Parathyroid adenoma (tissue), 2 donors: Measurements from ENCODE around the gene KRT24.

Source experiments
- H2AFZ ChIP-seq: fragments of 300-600 bp; sonication (generic); one replicate; pipeline ENCODE4 v1.7.0; 2017; ENCODE audit warnings: antibody characterized with exemption, mild to moderate bottlenecking
- H3K27ac ChIP-seq: fragments of 300-600 bp; sonication (generic); one replicate; pipeline ENCODE4 v1.7.0; 2017
- H3K27me3 ChIP-seq: fragments of 300-600 bp; sonication (generic); one replicate; pipeline ENCODE4 v1.7.0; 2017; ENCODE audit warnings: low read length; ENCODE audit not compliant: control insufficient read depth, insufficient read depth
- H3K36me3 ChIP-seq: fragments of 300-600 bp; sonication (generic); one replicate; pipeline ENCODE4 v1.7.0; 2017; ENCODE audit warnings: low read length; ENCODE audit not compliant: control insufficient read depth, insufficient read depth
- H3K4me1 ChIP-seq: fragments of 300-600 bp; sonication (generic); one replicate; pipeline ENCODE4 v1.7.0; 2017; ENCODE audit warnings: control low read depth
- H3K4me2 ChIP-seq: fragments of 300-600 bp; sonication (generic); one replicate; pipeline ENCODE4 v1.7.0; 2017; ENCODE audit warnings: low read length
- H3K4me3 ChIP-seq: fragments of 300-600 bp; sonication (generic); one replicate; pipeline ENCODE4 v1.7.0; 2017; ENCODE audit warnings: low read depth, low read length
- H3K79me2 ChIP-seq: fragments of 300-600 bp; sonication (generic); one replicate; pipeline ENCODE4 v1.7.0; 2017; ENCODE audit warnings: control low read depth
- H3K9ac ChIP-seq: fragments of 300-600 bp; sonication (generic); one replicate; pipeline ENCODE4 v1.7.0; 2017; ENCODE audit warnings: mild to moderate bottlenecking
- H3K9me3 ChIP-seq: fragments of 300-600 bp; sonication (generic); one replicate; pipeline ENCODE4 v1.7.0; 2017; ENCODE audit warnings: low read length; ENCODE audit not compliant: control insufficient read depth
- TF ChIP-seq, protein P1 (sequence below): fragments of 300-600 bp; sonication (generic); IDR thresholded peaks from one replicate; pipeline ENCODE4 v1.7.0; 2017; ENCODE audit warnings: antibody characterized with exemption, mild to moderate bottlenecking
- donor health status: primary hyperparathyroidism.

Gene KRT24

DNA sequence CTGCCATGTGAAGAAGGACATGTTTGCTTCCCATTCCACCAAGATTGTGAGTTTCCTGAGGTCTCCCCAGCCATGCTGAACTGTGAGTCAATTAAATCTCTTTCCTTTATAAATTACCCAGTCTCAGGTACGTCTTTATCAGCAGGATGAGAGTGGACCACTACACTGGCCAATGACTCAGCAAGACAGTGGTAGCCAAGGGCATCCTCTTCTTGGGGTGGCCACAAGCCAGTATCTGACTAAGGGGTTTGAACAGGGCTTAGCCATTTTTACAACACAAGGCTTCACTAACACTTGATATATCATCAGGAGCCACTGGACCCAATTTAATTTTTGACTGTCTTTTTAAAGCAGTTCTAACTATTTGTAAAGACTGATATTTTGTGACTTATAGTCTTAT, 21.1 kb upstream of the KRT24 start:
- TF ChIP-seq, protein P1, sequence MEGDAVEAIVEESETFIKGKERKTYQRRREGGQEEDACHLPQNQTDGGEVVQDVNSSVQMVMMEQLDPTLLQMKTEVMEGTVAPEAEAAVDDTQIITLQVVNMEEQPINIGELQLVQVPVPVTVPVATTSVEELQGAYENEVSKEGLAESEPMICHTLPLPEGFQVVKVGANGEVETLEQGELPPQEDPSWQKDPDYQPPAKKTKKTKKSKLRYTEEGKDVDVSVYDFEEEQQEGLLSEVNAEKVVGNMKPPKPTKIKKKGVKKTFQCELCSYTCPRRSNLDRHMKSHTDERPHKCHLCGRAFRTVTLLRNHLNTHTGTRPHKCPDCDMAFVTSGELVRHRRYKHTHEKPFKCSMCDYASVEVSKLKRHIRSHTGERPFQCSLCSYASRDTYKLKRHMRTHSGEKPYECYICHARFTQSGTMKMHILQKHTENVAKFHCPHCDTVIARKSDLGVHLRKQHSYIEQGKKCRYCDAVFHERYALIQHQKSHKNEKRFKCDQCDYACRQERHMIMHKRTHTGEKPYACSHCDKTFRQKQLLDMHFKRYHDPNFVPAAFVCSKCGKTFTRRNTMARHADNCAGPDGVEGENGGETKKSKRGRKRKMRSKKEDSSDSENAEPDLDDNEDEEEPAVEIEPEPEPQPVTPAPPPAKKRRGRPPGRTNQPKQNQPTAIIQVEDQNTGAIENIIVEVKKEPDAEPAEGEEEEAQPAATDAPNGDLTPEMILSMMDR, result no peak
- Histone ChIP-seq H3K4me1 (no peaks in the 10 kb centered on the region), H3K4me2 (no peak overlapping the region), H3K9me3 (no peaks in the 10 kb centered on the region), H2AFZ (no peak overlapping the region), H3K4me3 (no peak overlapping the region), H3K9ac (no peak overlapping the region), H3K27me3 (no peaks in the 10 kb centered on the region), H3K36me3 (no peaks in the 10 kb centered on the region), H3K27ac (no peak overlapping the region), H3K79me2 (no peaks in the 10 kb centered on the region)

DNA sequence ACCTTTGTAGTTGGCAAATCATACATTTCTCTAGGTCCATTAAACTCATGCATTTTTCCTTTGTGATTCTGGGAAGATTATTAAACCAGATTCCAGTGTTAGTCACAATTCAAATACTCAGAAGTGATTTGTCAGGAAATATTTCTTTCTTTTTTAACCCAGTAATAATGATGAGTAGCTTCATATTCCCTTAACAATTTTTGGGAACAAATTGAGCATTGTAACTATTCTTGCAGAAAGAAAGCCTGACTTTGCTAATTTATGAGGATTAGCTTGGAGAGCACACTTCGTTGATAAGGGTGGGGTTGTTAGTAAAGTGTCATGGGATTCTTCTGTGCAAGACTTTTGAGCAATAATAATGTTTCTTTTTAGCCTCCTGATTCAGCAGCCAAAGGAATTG, 18.7 kb upstream of the KRT24 start:
- Histone ChIP-seq H3K36me3 (no peaks in the 10 kb centered on the region), H3K4me1 (no peaks in the 10 kb centered on the region), H3K9ac (no peak overlapping the region), H2AFZ (no peak overlapping the region), H3K79me2 (no peaks in the 10 kb centered on the region), H3K4me2 (no peak overlapping the region), H3K27ac (no peak overlapping the region), H3K9me3 (no peaks in the 10 kb centered on the region), H3K27me3 (no peaks in the 10 kb centered on the region), H3K4me3 (no peak overlapping the region)
- TF ChIP-seq, protein P1, result no peak

DNA sequence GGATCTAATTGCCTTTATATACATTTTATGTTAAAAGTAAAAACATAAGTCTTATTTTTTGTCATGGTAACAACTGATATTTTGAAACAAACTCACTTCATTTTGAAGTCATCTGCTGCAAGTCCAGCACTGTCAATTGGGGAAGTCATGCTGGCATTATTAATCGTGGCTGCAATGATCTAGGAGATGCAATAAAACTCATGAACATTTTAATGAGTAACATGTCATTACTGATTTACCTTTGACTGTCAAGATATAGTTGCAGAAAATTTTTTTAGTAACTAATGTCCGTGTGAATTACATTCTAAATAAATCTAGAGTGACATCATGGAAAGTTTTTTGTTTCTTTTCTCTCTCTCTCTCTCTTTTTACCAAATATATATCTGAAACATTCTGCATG, 17.3 kb upstream of the KRT24 start:
- TF ChIP-seq, protein P1, result no peak
- Histone ChIP-seq H3K4me3 (no peak overlapping the region), H3K4me1 (no peaks in the 10 kb centered on the region), H3K4me2 (no peak overlapping the region), H3K27ac (no peak overlapping the region), H3K9me3 (no peaks in the 10 kb centered on the region), H3K27me3 (no peaks in the 10 kb centered on the region), H3K9ac (no peak overlapping the region), H3K36me3 (no peaks in the 10 kb centered on the region), H3K79me2 (no peaks in the 10 kb centered on the region), H2AFZ (no peak overlapping the region)

- Histone ChIP-seq H3K9ac (no peak overlapping the region), H3K79me2 (no peaks in the 10 kb centered on the region), H3K36me3 (no peaks in the 10 kb centered on the region)
Measured at GRCh38 chr17:40718930-40719329, 15.4 kb upstream of the KRT24 start.

DNA sequence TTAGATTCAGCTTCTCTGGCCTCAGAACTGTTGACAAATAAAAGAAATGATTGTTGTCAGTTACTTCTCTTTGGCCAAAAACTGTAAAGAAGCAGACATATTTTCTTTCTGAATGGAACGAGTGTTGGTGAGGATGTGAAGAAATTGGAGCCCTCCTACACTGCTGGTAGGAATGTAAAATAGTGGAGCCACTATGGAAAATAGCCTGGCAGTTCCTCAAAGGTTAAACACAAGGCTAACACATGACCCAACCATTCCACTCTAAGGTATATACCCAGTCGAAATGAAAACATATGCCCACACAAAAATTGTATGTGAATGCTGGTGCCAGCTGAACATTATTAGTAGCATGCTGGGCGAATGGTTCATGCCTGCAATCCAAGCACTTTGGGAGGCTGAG, 14.2 kb upstream of the KRT24 start:
- H3K36me3 ChIP-seq, result no peaks in the 10 kb centered on the region
- no peak overlapping the region for H2AFZ ChIP-seq
- H3K9me3 ChIP-seq, result no peaks in the 10 kb centered on the region
- H3K79me2 ChIP-seq, result no peaks in the 10 kb centered on the region
- H3K27me3 ChIP-seq, result no peaks in the 10 kb centered on the region
- H3K9ac ChIP-seq, result no peak overlapping the region
- TF ChIP-seq, protein P1, result no peak
- no peak overlapping the region for H3K4me2 ChIP-seq
- no peaks in the 10 kb centered on the region for H3K4me1 ChIP-seq
- H3K4me3 ChIP-seq, result no peak overlapping the region
- no peak overlapping the region for H3K27ac ChIP-seq

More at GRCh38 chr17:40718930-40719329, 15.4 kb upstream of the KRT24 start:
- Histone ChIP-seq H3K4me3 (no peak overlapping the region), H3K9me3 (no peaks in the 10 kb centered on the region), H3K4me1 (no peaks in the 10 kb centered on the region), H2AFZ (no peak overlapping the region), H3K27me3 (no peaks in the 10 kb centered on the region), H3K27ac (no peak overlapping the region), H3K4me2 (peak overlapping the region; percentile 2)
- TF ChIP-seq, protein P1, result no peak
